GM18867 (cell line): ENCODE measurements around the gene PHOSPHO2.

Experiments used
- ATAC-seq: cut with Tn5 transposase; IDR thresholded peaks from one replicate; pipeline ENCODE4 v1.9.1; 2021; ENCODE audit warnings: mild to moderate bottlenecking, moderate library complexity; ENCODE audit not compliant: unreplicated experiment

Gene PHOSPHO2, protein sequence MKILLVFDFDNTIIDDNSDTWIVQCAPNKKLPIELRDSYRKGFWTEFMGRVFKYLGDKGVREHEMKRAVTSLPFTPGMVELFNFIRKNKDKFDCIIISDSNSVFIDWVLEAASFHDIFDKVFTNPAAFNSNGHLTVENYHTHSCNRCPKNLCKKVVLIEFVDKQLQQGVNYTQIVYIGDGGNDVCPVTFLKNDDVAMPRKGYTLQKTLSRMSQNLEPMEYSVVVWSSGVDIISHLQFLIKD

DNA sequence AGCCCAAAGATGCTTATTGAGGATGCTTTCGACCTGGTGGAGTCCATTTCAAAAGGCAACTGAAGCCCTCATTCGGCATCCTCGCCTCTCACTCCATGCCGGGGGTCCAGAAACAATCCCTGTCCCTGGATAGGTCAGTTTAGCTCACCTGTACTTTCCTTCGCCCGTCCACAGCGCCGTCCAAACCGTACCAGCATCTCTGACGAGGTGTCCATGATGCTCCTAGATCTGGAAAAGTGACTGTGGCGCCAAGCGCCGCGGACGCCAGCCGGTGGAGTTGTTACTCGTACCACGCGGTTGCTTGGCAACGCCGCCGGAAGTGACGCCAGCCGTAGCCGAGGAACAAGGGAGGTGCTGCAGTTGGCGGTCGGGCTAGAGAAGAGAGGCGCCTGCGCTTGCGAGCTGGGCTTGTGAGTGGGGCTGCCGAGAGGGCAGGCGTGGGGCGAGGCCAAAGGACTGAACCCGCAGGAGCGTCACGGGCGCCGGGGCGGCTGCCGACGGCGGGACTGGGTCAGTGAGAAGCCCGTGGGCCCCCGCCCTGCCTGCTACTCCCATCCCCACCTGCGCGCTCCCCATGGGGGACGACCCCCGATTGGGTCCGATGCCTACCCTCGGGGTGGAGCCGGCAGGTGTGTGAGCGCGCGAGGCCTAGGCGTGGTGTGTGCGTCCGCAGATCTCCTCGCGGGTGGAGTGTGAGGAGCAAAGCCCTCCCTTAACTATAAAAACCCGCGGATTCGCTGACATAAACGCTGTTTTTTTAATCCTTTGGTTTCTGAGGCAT lies at the start of gene PHOSPHO2, which contains the start of gene CFAP210:
Gene PHOSPHO2 (plus strand): TSS at position 357 of the 781 bp plus-strand sequence. CDS start 6,503 bp downstream, outside the sequence.
Gene CFAP210 (minus strand): TSS at position 293 of the 781 bp plus-strand sequence. CDS start 78 bp downstream, at position 215.
- peak; percentile 99 for ATAC-seq

DNA sequence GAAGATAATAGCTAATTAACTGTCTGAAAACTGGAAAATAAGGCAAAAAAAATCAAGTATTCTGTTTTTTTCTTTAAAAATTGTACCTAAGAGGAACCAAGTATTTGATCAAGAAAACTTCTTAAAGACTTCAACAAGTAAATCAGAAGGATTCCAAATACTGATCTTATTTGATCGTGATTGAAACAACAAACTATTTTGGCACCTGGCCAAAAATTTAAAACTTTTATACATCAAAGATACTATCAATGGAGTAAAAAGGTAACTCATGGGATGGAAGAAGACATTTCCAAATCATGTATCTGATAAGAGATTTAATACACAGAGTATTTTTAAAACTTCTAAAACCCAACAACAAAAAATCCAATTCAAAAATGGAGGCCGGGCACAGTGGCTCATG lies 46.8 kb upstream of the PHOSPHO2 start:
- no peak for ATAC-seq

DNA sequence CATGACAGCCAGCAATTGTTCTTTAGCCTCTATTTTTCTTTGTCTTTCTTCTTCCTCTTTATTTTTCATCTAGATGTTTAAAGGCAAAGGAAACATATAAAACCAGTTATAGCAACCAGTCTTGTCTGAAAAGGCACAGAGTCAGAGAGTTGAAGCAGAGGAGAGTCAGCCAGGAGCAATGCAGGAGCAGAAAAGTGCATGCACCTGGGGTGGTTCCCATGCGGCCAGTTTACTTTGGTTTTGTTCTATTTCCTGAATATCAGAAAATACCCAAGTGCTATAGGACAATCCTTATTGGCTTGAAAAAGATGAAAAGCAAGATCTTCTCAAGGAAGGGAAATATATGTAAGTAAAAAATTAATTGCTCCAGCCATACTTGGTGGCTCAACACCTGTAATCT lies 45.0 kb upstream of the PHOSPHO2 start:
- no peak for ATAC-seq

DNA sequence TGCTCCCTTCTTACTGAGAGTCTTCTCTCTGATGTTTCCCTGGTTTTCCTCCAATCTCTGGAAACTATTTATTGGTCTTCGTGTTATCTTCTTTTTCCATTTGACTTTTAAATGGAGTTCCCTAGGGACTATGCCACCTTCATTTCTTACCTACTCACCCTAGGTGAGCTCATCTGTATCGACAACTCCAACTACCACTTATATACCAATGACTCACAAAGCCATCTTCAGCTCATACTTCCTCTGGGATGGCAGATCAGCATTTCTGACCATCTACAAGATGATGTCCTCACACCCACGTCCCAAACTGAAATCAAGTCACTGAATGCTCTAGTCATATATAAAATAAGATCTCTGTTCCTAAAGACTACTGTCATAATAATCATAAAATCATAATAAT lies 40.6 kb upstream of the PHOSPHO2 start:
- ATAC-seq, result no peak

DNA sequence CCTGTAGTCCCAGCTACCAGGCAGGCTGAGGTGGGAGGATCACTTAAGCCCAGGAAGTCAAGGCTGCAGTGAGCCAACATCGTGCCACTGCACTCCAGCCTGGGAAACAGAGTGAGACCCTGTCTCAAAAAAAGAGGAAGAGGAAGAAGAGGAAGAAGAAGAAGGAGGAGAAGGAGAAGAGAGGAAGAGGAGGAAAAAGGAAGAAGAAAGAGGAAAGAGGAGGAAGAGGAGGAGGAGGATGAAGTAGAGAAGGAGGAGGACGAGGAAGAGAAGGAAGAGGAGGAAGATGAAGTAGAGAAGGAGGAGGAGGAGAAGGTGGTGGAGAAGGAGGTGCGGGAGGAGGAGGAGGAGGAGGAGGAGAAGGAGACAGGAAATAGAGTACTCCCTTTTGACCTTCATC lies 38.1 kb upstream of the PHOSPHO2 start:
- no peak for ATAC-seq

DNA sequence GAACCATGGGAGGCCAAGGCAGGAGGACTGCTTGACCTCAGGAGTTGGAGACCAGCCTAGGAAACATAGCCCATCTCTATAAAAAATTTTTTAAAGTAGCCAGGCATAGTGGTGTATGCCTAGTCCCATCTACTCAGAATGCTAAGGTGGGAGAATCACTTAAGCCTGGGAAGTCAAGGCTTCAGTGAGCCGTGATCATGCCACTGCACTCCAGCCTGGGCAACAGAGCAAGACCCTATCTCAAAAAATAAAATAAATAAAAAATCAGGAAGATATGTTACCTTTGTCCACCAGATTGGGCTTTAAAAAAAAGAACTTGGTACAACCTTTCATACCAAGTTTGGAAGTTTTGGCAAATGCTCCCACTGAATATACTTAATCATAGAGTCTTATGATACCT lies 35.4 kb upstream of the PHOSPHO2 start:
- no peak for ATAC-seq

DNA sequence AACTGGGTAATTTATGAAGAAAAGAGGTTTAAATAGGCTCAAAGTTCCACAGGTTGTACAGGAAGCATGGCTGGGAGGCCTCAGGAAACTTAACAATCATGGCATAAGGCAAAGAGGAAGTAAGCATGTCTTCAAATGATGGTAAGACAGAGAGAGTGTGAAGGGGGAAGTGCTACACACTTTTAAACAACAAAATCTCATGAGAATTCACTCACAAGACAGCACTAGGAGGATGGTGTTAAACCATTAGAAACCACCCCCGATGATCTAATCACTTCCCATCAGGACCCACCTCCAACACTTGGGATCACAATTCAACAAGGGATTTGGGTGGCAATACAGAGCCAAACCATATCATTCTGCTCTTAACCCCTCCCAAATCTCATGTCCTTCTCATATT lies 34.9 kb upstream of the PHOSPHO2 start:
- no peak for ATAC-seq

DNA sequence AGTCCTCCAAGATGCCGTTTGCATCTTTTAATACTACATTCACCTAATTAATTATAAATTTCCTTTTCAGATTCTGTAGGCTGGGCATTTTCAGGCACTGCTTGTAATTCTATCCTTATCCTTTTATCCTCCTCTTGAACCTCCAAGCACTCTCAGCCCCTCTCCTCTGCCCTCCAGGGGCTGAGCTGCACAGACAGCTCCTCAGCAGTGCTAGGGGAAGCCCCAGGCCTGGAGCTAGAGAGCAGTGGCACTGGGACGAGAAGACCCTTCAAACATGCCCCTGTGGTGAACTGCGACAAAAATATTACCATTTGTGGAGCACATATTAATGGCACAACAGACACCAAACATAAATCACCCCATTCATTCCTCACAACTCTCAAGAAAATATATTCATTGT lies 33.0 kb upstream of the PHOSPHO2 start:
- ATAC-seq, result no peak

DNA sequence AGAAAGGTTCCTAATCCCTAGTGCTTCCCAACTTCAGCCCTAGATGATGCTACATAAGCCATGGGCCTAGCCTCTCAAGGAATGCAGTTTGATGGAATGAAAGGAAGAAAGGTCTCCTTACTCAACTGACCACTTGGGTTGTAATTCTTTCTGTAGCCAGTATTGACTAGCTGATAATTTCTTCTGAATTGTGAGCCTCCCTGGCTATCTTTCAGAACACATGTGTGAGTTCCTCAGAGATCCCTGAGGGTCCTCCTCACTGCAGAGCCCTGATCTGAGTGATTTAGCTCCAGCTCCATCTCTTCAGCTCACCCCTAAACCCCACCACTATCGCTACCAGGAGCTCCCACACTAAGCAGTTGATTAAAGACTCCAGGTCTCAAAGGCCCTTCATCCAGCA lies 31.5 kb upstream of the PHOSPHO2 start:
- no peak for ATAC-seq

DNA sequence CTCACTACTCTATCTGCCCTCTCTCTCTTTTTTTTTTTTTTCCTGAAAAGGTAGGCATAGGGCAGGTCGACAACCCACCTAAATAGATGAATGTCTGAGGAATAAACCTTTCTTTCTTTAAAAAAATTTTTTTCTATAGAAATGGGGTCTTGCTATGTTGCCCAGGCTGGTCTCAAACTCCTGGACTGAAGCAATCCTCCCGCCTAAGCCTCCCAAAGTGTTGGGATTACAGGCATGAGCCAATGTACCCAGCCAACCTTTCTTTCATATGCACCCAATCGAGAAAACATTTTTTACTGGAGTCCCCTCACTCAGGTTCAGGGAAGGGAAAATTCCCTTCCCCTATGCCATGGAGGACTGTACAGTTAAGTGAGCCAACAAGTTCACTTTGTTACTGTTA lies 31.0 kb upstream of the PHOSPHO2 start:
- no peak for ATAC-seq

DNA sequence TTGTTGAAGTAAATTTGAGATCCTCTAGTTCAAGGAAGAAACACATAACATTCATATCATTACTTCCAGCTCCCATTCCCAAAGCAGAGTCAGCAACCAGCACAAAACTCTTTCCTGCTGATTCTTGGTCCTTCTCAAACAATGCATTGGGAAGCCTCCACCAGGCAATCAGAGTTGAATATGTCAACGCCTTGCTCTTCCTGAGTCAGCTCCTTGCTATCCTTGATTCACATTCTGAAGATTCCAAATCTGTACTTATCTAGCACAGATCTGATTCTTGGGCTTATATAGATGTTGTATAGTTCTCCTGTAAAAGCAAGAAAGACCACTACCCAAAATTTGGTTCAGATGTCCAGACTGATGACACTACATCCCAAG lies 29.7 kb upstream of the PHOSPHO2 start:
- ATAC-seq, result no peak

DNA sequence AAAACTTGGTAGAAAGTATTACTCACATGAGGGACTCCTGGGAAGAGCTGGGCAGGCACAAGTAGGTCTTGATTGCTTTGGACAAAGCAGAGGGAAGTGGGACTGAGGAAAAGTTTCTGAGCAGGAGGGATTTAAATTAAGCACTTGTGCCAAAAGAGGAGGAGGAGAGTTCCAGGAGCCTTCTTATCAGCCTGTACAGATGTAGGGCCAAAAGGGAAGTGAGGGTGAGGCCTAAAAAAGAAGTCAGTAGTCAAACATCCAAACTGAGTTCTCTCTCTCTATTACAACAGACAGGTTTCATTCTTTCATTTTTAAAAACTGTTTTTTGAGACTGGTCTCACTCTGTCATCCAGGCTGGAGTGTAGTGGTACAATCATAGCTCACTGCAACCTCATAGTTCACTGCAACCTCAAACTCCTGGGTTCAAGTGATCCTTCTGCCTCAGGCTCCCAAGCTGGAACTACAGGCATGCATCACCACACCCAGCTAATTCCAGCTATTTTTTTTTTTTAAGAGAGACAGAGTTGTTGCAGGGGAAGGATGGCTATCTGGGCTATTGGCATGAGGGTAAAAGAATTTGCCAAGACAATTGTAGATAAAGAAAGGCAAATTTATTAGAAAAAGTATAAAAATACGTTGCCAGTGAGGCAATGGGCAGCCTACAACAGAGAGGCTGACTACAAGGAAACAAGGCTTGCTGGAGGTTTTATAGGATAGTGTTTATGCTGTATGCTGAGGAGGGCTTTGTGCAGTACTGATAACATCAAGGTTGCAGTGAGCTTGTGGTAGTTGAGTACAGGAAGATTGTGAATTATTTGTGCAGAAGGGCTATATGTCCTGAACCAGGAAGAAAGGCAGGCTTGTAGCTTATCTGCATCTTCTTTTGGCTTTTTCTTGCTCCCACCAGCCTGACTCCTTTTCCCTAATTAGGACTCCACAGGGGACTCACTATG lies 29.0 kb upstream of the PHOSPHO2 start:
- no peak for ATAC-seq

DNA sequence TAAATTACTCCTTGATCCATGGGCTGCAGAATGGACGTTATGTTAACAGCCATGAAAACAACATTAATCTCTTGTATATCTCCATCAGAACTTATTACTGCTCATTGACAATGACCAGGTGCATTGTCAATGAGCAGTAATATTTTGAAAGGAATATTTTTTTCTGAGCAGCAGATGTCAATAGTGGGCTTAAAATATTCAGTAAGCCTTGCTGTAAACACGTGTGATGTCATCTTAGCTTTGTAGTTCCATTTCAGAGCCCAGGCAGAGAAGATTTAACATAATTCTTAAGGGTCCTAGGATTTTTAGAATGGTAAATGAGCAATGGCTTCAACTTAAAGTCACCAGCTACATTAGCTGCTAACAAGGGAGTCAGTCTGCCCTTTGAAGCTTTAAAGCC lies 26.7 kb upstream of the PHOSPHO2 start:
- no peak for ATAC-seq

DNA sequence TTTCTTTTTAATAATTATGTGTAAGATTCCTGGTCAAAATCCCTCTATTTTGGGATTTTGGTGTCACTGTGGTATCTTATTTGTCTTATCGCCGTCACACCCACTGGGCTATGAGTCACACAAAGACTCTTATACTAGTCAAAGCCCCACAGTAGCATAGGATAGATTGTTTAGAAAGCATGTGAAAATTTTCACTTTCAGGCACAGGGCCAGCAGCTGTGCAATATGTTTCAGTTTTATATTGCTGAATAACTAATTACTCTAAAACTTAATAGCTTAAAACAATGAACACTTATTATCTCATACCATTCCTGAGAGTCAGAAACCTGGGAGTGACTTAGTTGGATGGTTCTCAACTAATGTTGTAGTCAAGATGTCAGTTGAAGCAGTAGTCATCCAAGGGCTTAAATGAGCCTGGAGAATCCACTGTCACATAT lies 24.0 kb upstream of the PHOSPHO2 start:
- peak; percentile 85 for ATAC-seq

DNA sequence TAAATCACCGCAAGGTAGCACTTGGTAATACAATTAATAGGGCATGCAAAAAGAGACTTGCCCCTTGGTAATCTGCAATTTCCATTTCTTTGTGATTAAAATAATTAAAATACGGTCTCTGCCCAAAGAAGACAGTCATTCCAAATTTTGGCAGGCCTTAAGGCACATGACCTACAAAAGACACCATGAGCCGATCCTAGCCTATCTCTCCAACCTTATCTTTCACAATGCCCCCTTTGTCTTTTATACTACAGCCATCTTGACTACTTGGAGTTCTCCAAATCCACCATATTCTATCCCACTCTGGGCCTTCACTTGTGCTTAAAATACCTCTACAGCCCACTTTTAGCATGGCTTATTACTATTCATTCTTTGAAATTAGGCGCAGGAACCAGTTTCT lies 23.3 kb upstream of the PHOSPHO2 start:
- ATAC-seq, result no peak

DNA sequence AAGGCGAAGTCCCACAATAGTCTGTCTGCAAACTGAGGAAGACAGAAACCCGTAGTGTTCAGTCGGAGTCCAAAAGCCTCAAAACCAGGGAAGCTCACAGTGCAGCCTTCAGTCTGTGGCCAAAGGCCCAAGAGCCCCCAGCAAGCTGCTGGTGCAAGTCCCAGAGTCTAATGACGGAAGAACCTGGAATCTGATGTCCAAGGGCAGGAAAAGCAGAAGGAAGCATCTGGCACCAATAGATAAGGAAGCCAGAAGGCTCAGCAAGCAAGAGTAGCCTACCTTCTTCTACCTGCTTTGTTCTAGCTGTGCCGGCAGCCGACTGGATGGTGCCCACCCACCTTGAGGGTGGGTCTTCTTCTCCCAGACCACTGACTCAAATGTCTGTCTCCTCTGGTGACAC lies 21.9 kb upstream of the PHOSPHO2 start:
- no peak for ATAC-seq

DNA sequence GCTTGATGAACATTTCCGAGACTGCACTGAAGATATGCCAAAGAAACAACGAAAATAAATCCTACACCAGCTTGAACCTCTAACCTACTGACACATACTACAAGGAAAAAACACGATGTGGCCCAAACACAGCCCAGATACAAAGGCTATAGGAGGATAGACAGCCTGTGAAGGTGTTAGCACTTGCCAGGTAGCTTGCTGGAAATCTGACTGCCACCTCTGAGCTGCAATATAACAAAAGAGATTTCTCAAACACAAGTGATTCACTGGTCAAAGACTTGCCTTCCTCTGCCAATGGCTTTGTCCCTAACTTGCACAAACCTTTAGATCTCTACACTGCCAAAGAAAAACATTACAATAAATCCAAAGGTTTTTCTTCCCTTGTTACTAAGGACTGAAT lies 21.2 kb upstream of the PHOSPHO2 start:
- ATAC-seq, result no peak

DNA sequence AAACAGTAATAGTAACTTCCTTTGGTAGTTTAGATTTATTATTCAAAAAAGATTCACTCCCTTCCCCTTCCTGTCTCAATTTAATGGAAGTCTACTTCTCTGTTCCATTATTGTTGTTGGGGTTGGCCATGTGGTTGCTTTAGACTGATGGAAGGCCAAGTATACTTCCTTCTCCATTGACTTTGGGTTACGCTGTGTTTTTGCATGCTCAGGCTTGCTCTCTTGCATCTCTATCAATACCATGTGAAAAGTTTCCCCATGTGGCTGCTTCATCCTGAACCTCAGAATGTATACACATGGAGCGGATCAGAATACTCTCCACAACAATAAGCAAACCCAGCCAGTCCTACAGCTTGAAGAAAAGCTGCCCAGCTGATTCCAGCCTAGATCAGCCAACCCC lies 20.3 kb upstream of the PHOSPHO2 start:
- ATAC-seq, result no peak

DNA sequence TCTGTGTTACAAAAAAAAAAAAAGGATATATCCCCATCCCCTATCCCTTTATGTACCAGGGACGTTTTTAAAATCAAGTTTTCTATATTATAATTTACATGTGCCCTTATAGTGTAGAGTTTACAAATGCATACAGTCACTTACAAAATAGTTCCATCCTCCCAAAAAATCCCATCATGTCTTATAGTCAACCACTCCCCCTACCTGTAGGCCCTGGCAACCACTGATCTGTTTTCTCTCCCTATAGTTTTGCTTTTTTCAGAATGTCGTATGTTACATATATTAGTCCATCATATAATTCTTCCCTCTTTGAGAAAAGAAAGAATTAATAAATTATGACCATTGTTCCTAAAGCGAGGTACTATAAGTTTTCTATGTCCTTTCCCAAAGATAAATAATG lies 17.9 kb upstream of the PHOSPHO2 start:
- no peak for ATAC-seq

DNA sequence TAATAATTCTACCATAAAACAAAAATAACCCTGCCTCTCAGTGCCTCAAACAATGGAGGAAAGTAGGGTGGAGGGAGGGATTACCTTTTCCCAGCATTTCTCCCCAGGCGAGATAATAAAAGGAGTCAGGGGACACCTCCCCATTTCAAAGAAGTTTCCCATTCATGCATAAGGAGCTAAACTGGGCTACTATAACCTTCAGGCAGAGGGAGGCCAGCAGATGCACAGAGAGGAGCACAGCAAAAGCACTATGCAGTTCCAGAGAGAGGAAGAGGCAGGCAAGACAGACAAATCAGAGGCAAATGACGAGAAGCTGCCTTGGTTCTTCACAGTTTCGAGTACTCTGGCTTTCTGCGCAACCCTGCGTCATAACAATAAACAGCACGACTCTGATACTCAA lies 17.4 kb upstream of the PHOSPHO2 start:
- ATAC-seq, result no peak

DNA sequence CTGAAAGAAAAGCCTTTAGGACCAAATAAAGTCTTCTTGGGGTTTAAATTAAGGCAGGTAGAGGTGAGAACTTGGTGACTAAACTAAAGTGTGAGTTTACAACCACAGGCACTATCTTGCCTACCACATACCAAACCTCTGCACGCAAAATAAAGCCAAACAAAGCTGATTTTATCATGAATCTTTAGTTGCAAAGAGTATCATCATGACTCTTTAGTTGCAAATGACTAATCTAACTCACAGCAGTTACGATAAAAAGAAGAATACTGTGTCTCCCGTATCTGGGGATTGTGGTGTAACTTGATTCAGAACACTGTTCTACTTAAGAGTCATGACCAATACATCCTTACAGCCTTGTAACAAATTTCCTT lies 11.2 kb upstream of the PHOSPHO2 start:
- no peak for ATAC-seq
